ENCODE results near the gene HABP4. TPM values are rescaled to one million over a fixed set of nuclear protein-coding genes. Genes with fewer than 3 reads are reported as not detected.
A peak's percentile ranks its signal among the peaks of the same experiment; 100 is the strongest.

Gene HABP4
- total RNA-seq, 1 experiment from 2014 or later, result 21.0 TPM

- peak; percentile 61 for ATAC-seq
- Histone ChIP-seq H3K4me1 (ENCODE audit: control insufficient read depth in 1 of 2, insufficient read depth in 2 of 2, low read length in 2 of 2) (no peaks in the 10 kb centered on the region), H3K4me3 (replicated peaks in 1 of 2; ENCODE audit: low read depth in 1 of 2, low read length in 2 of 2) (no peak overlapping the region), H4K20me1 (ENCODE audit: insufficient read depth) (no peaks in the 10 kb centered on the region), H3K27me3 (ENCODE audit: insufficient read depth, low read length) (no peaks in the 10 kb centered on the region), H2AFZ (ENCODE audit: low read depth, low read length, poor library complexity, severe bottlenecking) (peak overlapping the region; percentile 43), H3K9me3 (ENCODE audit: control insufficient read depth in 1 of 2, insufficient read depth in 1 of 2, low read depth in 1 of 2, low read length in 2 of 2) (0 out of 4 replicates have a peak, but pooled peaks cover 0 to 3% of the 10 kb centered on the region in 2 experiments), H3K27ac (ENCODE audit: low read depth, low read length) (no peak overlapping the region), H3K9ac (ENCODE audit: low read length) (no peak overlapping the region), H3K4me2 (ENCODE audit: low read length) (no peak overlapping the region), H3K79me2 (ENCODE audit: insufficient read depth, low read length) (no peaks in the 10 kb centered on the region), H3K36me3 (ENCODE audit: control insufficient read depth in 1 of 2, insufficient read depth in 2 of 2, low read length in 2 of 2) (no peaks in the 10 kb centered on the region), H3K9me2 (ENCODE audit: insufficient read depth) (no peaks in the 10 kb centered on the region)
- CTCF ChIA-PET, result interaction anchor here (0.8 to 1.5 kb wide), 3 partner anchors 9 to 223 kb away, joined by 3 to 10 read pairs (median 3); partner anchors contain the start of gene HABP4
- no peak for DNase-seq (ENCODE audit: low read depth, low spot score)
- BruUV-seq (replicated peaks), result no TSS peak
- RAD21 ChIA-PET (ENCODE audit: low non-redundant PET in 1 of 2, low total read pairs in 2 of 2, uncharacterized antibody in 2 of 2, unreplicated experiment in 2 of 2), result interaction anchor here in 1 of 2 experiments (0.5 to 1.4 kb wide), 2 partner anchors 98 to 213 kb away, joined by 3 to 4 read pairs; no protein-coding TSS in a partner anchor
- TF ChIP-seq CEBPB (IDR thresholded peaks at IDR 0.05; ENCODE audit: low read depth) (no peak), SIN3A (IDR thresholded peaks at IDR 0.05; ENCODE audit: low read depth) (no peak), EZH2phosphoT487 (IDR thresholded peaks at IDR 0.05; ENCODE audit: borderline replicate concordance) (no peak), CBX3 (IDR thresholded peaks at IDR 0.05; ENCODE audit: low read depth) (peak; percentile 57; the same call in 1 of the 2 replicates), CTCF (IDR thresholded peaks at IDR 0.05 in 2 of 3, conservative IDR thresholded peaks at IDR 0.05 in 1 of 3; ENCODE audit: borderline replicate concordance in 1 of 3, insufficient read depth in 1 of 3, low read depth in 2 of 3, low read length in 2 of 3) (peak; percentile 47 to 66 (median 62); a peak in 5 of 6 replicates), YY1 (IDR thresholded peaks at IDR 0.05; ENCODE audit: extremely low read depth, insufficient replicate concordance, low read depth, low read length) (no peak), RAD21 (IDR thresholded peaks at IDR 0.05; ENCODE audit: low read depth) (peak; percentile 68), TCF7L2 (IDR thresholded peaks at IDR 0.05; ENCODE audit: borderline replicate concordance, extremely low read depth, insufficient read depth, insufficient read length) (no peak)
- intact Hi-C loops (cut with micrococcal nuclease), result no loop called here
- POLR2A ChIA-PET, result no interaction called here
Observed at GRCh38 chr9:96441798-96442445, 8.0 kb upstream of the HABP4 start.

Measured in HCT116 (cell line).